SU-DHL-6 (cell line): ENCODE results near the gene CHP1.

Experiments
- H2AFZ ChIP-seq: fragments of 200-600 bp; sonication (generic); 2 replicates; pipeline ENCODE4 v1.6.1; 2014; ENCODE audit warnings: low read depth, mild to moderate bottlenecking, moderate library complexity, mixed read lengths, antibody characterized with exemption, low read length; ENCODE audit not compliant: severe bottlenecking
- H3F3A ChIP-seq: fragments of 200-600 bp; shearing (Covaris generic); 2 replicates; pipeline ENCODE4 v1.6.0; 2016; ENCODE audit warnings: antibody characterized with exemption, mild to moderate bottlenecking; ENCODE audit not compliant: insufficient read depth
- H3K27ac ChIP-seq: fragments of 200-600 bp; sonication (generic); 2 replicates; pipeline ENCODE4 v1.5.1; 2016; ENCODE audit warnings: low read depth, mild to moderate bottlenecking, low read length, moderate library complexity, mixed read lengths
- H3K27me3 ChIP-seq: fragments of 200-600 bp; sonication (generic), shearing (Covaris generic); 2 replicates; pipeline ENCODE4 v1.6.0; 2014; ENCODE audit warnings: mild to moderate bottlenecking, low read length
- H3K36me3 ChIP-seq: fragments of 200-600 bp; sonication (generic); 2 replicates; pipeline ENCODE4 v1.6.1; 2014; ENCODE audit warnings: mild to moderate bottlenecking, low read length, mixed read lengths
- H3K4me2 ChIP-seq: fragments of 300-600, 200-600 bp; shearing (Covaris generic), sonication (generic); 2 replicates; pipeline ENCODE4 v1.6.0; 2014; ENCODE audit warnings: low read length, low read depth, mild to moderate bottlenecking; ENCODE audit not compliant: poor library complexity, severe bottlenecking
- H3K4me3 ChIP-seq: fragments of 200-600 bp; sonication (generic); 2 replicates; pipeline ENCODE4 v1.5.1; 2014; ENCODE audit warnings: antibody characterized with exemption, low read length, mild to moderate bottlenecking, mixed read lengths; ENCODE audit not compliant: insufficient read depth, poor library complexity, severe bottlenecking
- H3K79me2 ChIP-seq: fragments of 200-600 bp; sonication (generic); 2 replicates; pipeline ENCODE4 v1.6.1; 2014; ENCODE audit warnings: mild to moderate bottlenecking, low read length, moderate library complexity; ENCODE audit not compliant: insufficient read depth
- H3K9ac ChIP-seq: fragments of 200-600 bp; sonication (generic); 2 replicates; pipeline ENCODE4 v1.7.0; 2014; ENCODE audit warnings: mild to moderate bottlenecking, low read length
- H3K9me2 ChIP-seq: fragments of 200-600 bp; sonication (generic); replicated peaks from 2 replicates; pipeline ENCODE4 v1.6.1; 2014; ENCODE audit warnings: low read length; ENCODE audit not compliant: insufficient read depth
- H3K9me3 ChIP-seq: fragments of 200-600 bp; sonication (generic); 2 replicates; pipeline ENCODE4 v1.6.1; 2014; ENCODE audit warnings: low read length, mixed read lengths; ENCODE audit not compliant: insufficient read depth
- H4K20me1 ChIP-seq: fragments of 200-600 bp; sonication (generic); 2 replicates; pipeline ENCODE4 v1.6.1; 2014; ENCODE audit warnings: low read depth, mild to moderate bottlenecking, antibody characterized with exemption, low read length, moderate library complexity, mixed read lengths
- CTCF ChIP-seq: fragments of 200-600 bp; sonication (generic); IDR thresholded peaks from one replicate; pipeline ENCODE4 v1.5.1; 2017; ENCODE audit warnings: antibody characterized with exemption, mild to moderate bottlenecking, low read length, moderate library complexity; ENCODE audit not compliant: insufficient read depth, poor library complexity, severe bottlenecking
- EZH2phosphoT487 ChIP-seq: fragments of 200-600 bp; sonication (generic), shearing (Covaris generic); conservative IDR thresholded peaks from 2 replicates; pipeline ENCODE4 v1.6.1; 2018; ENCODE audit warnings: mild to moderate bottlenecking, antibody characterized with exemption, low read length, moderate library complexity, mixed read lengths

Gene CHP1

DNA sequence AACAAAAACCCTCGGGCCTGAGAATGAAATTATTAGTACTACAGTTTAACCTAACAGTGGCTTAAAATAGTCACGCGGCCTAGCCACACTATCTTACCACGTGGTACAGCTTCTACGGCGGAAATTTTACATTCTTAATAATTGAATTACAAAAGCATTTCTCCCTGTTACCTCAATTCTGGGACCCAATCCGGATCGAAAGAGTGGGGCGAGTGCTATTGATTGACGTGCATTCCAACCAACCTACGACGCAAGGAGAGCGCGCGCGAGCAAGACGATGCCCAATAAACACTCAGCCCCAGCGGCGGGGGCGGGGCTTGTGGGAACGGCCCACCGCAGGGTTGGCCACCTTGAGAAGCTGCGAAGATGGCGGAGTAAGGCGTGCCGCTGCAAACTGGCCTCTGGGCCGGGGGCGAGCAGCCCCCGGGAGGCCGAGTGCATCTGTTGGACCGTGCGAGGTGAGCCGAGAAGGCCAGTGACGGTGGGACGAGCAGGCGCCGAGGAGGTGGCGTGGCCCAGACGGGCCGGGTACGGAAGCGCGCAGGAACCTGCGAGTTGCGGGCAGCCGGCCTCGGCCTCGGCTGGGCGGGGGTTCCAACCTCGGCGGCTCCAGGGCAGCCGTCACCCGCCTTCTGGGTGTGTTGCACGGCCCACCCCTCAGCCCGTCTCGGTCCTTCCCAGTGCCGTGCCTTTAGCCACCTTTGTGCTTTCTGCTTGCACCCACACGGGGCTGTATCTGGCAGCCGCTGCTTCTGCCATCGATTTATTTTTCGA, 52.8 kb downstream of the CHP1 start:
- TF ChIP-seq CTCF (no peak), EZH2phosphoT487 (no peak)
- H3K9me3 ChIP-seq = no peaks in the 10 kb centered on the region
- peak overlapping the region; percentile 88 for H2AFZ ChIP-seq
- peak overlapping the region; percentile 77 for H3K4me3 ChIP-seq
- H3K4me2 ChIP-seq = peak overlapping the region; percentile 95
- H3K36me3 ChIP-seq = peaks cover 28% of the 10 kb centered on the region
- peak overlapping the region; percentile 89 for H3K27ac ChIP-seq
- H3K79me2 ChIP-seq = peaks cover 48% of the 10 kb centered on the region
- H3K27me3 ChIP-seq = no peaks in the 10 kb centered on the region
- H3F3A ChIP-seq = peaks cover 11% of the 10 kb centered on the region
- H3K9ac ChIP-seq = peak overlapping the region; percentile 82
- H3K9me2 ChIP-seq = no peaks in the 10 kb centered on the region
- H4K20me1 ChIP-seq = peaks cover 4% of the 10 kb centered on the region; the same call in 1 of the 2 replicates

DNA sequence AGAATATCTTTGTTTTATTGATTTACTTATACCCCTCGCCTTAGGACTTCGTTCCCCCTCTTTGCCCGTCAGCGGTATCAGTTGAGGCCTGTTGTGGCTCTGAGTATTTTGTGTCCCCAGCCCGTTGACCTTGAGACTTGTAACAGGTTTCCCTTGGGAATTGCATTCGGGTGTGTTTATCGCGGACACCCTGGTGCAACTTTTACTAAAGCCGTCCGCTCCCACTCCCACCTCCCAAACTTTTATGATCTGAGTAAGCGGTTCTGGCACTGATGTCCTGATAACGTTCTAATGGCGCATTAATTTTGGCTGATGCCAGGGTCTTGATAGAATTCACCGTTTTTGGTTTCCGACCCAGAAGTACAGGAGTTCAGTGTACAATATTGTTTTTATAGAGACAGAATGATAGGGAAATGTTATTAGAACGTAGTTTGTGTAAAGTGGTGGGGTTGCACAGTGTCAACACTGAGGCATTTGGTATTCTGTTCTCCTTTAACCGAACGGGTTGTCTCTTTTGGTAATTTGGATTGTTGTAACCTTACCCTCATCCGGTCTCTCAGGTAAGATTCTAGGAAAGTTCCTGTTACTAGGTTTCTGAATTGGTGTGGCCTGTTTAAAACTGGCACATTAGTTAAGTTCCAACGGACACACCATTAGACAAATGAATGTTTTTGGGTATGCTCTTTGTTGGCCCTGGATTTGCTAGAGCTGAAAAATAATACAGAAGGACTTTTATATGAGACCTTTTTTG, 53.5 kb downstream of the CHP1 start:
- peak overlapping the region; percentile 95 for H3K4me2 ChIP-seq
- TF ChIP-seq CTCF (no peak), EZH2phosphoT487 (no peak)
- H3K27me3 ChIP-seq = no peaks in the 10 kb centered on the region
- peak overlapping the region; percentile 89 for H3K27ac ChIP-seq
- H2AFZ ChIP-seq = peak overlapping the region; percentile 23
- H3K79me2 ChIP-seq = peaks cover 49% of the 10 kb centered on the region
- H3K9ac ChIP-seq = peak overlapping the region; percentile 82
- peaks cover 32% of the 10 kb centered on the region for H3K36me3 ChIP-seq
- no peaks in the 10 kb centered on the region for H3K9me2 ChIP-seq
- H3F3A ChIP-seq = peaks cover 14% of the 10 kb centered on the region
- H4K20me1 ChIP-seq = peaks cover 4% of the 10 kb centered on the region; the same call in 1 of the 2 replicates
- peak overlapping the region; percentile 77 for H3K4me3 ChIP-seq
- no peaks in the 10 kb centered on the region for H3K9me3 ChIP-seq

DNA sequence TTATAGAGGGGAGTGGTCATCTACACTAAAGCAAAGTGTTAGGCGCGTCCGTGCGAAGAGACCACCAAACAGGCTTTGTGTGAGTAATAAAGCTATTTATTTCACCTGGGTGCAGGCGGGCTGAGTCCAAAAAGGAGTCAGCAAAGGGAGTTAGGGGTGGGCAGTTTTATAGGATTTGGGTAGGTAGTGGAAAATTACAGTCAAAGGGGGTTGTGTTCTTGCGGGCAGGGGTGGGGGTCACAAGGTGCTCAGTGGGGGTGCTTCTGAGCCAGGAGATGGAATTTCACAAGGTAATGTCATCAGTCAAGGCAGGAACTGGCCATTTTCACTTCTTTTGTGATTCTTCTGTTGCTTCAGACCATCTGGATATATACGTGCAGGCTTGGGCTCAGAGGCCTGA, 54.2 kb downstream of the CHP1 start:
- Histone ChIP-seq H4K20me1 (peaks cover 4% of the 10 kb centered on the region; the same call in 1 of the 2 replicates), H3K36me3 (peaks cover 36% of the 10 kb centered on the region), H3K4me2 (peak overlapping the region; percentile 95), H3K27ac (peak overlapping the region; percentile 89), H3K9me3 (no peaks in the 10 kb centered on the region), H3K4me3 (peak overlapping the region; percentile 77), H3K9ac (peak overlapping the region; percentile 82), H2AFZ (no peak overlapping the region), H3K9me2 (no peaks in the 10 kb centered on the region), H3K79me2 (peaks cover 49% of the 10 kb centered on the region), H3F3A (peaks cover 15% of the 10 kb centered on the region), H3K27me3 (no peaks in the 10 kb centered on the region)
- TF ChIP-seq CTCF (no peak), EZH2phosphoT487 (no peak)
